Right ventricle myocardium superior (tissue), 1 donor: ENCODE measurements around the gene KIAA1328. TPM values are rescaled to one million over a fixed set of nuclear protein-coding genes. Genes with fewer than 3 reads are reported as not detected.
"Not testable (repeated sequence)": the region's sequence is repeated elsewhere in the genome, so short reads cannot be mapped to it uniquely, and the experiment has no call there.

Experiments
- ATAC-seq: fragments of 200-7000 bp; cut with Tn5 transposase; one replicate; pipeline ENCODE4 v1.9.1; 2020; ENCODE audit warnings: mild to moderate bottlenecking; ENCODE audit not compliant: poor library complexity
- DNase-seq: peaks from one replicate; pipeline ENCODE4 v3.0.0-alpha.2; 2020
- intact Hi-C: fragments of 100-400 bp; cut with DNase I; formaldehyde crosslinking; loops from one replicate; pipeline ENCODE4 v1.11.2; 2022
- total RNA-seq: library from RNA; stranded (reverse); fragmentation: NEBNext Ultra II Directional; extraction: Animal tissue kit (Norgen Biotek cat#: 25700); gene quantifications from one replicate; pipeline ENCODE4 v1.2.1, GENCODE V29; 2021
- donor health status: DM: no; HTN: yes; CAD: no; lungs with severe emphysema.

The KIAA1328 gene
- total RNA-seq, 1 donor from 2014 or later = 3.6 TPM

DNA sequence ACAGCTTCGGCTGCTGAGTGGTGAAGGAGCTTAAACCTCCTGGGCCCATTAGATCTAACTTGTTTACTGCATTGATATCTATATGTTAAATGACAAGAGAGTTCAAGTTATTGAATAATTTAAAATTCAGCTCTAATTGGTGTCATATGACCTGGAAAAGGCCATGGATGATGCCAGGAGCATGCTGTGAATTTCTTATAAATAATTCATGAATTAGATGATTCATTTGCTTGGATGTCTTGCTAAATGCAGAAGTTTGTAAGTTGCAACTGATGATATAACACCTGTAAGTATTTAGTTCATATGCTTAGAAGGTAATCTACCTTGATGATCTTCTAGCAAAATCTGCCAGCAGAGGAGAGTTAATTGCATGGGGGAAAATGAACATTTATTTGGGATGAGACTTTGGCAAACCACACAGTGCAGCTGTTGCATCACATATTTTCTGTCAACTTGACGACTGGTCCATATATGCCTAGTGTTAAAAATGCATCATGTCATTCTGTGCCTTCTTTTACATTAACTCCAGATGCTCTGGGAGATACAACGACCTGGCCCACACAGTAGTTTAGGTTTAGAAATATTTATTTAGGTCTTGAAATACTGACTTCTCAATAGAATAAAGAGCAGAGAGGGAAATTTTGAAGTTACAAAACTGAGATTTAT is 226.3 kb downstream of the KIAA1328 start:
- no peak for ATAC-seq
- no peak for DNase-seq
- intact Hi-C loops = no loop called here

GRCh38 chr18:37064187-37064586 is 235.3 kb downstream of the KIAA1328 start:
- DNase-seq = no peak
- intact Hi-C loops = no loop called here
- no peak for ATAC-seq

DNA sequence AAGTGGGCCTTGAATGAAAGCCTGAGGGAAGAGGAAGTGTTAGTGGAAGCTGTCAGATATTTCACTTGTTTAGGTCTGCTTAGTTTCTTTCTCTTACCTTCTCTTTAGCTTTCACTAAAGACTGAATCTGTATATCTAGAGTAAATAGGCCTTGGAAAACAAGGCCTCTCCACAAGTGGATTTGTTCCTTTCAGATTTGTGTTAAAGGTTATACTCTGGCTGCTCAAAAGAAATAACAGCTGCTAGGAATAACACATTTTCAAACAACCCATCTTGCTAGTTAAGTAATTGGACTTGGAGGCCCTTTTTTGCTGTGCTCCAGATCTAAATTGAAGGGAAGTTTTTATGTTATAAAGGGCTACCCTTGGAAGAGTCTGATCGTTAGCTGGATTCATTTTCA is 236.3 kb downstream of the KIAA1328 start:
- intact Hi-C loops = no loop called here
- ATAC-seq = no peak
- no peak for DNase-seq

- no peak for DNase-seq
- no peak for ATAC-seq
- intact Hi-C loops = no loop called here
Observed at GRCh38 chr18:37084912-37085311, 256.0 kb downstream of the KIAA1328 start.

- intact Hi-C loops = no loop called here
- ATAC-seq (no peak), DNase-seq (no peak)
Observed at GRCh38 chr18:37085362-37085761, 256.4 kb downstream of the KIAA1328 start.

DNA sequence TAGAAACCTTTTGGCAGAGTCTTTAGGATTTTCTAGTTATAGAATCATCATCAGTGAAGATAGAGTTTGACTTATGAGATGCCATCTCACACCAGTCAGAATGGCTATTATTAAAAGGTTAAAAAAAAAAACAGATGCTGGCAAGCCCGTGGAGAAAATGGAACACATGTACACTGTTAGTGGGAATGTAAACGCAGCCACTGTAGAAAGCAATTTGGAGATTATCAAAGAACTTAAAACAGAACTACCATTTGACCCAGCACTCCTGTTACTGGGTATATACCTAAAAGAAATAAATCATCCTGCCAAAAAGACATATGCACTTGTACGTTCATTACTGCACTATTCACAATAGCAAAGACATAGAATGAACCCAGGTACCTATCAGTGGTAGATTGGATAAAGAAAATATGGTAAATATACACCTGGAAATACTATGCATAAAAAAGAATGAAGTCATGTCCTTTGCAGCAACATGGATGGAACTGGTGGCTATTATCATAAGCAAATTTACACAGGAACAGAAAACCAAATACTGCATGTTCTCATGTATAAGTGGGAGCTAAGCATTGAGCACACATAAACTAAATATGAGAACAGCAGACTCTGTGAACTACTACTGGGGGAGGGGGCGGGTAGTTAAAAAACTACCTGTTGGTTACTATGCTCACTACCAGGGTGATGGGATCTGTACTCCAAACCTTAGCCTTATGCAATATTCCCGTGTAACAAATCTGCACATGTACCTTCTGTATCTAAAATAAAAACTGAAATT is 279.0 kb downstream of the KIAA1328 start:
- DNase-seq (no peak), ATAC-seq (no peak)
- intact Hi-C loops = no loop called here

DNA sequence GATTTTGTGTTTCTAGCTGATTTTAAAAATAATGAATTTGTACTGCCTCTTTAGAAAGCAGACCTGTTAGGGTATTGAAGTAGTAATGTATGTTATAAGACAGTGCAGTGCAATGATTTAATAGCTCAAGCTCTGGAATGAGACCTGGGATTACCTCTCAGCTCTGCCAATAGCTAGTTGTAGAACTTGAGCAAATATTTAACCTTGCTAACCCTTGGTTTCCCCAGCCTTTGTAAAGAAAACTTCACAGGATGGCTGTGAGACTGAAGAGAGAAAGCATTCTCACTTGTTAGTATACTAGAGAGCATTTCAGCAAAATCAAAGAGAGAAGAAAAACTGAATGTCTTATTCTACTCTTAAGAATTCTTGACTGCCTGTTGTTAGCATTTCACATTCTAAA is 293.9 kb downstream of the KIAA1328 start:
- intact Hi-C loops = no loop called here
- DNase-seq = no peak
- no peak for ATAC-seq

GRCh38 chr18:37124516-37124915 is 295.6 kb downstream of the KIAA1328 start:
- intact Hi-C loops = no loop called here
- DNase-seq (no peak), ATAC-seq (no peak)

GRCh38 chr18:37135177-37135576 is 306.2 kb downstream of the KIAA1328 start:
- ATAC-seq (no peak), DNase-seq (no peak)
- intact Hi-C loops = no loop called here

- ATAC-seq = no peak
- intact Hi-C loops = no loop called here
Observed at GRCh38 chr18:37138456-37138855, 309.5 kb downstream of the KIAA1328 start.

DNA sequence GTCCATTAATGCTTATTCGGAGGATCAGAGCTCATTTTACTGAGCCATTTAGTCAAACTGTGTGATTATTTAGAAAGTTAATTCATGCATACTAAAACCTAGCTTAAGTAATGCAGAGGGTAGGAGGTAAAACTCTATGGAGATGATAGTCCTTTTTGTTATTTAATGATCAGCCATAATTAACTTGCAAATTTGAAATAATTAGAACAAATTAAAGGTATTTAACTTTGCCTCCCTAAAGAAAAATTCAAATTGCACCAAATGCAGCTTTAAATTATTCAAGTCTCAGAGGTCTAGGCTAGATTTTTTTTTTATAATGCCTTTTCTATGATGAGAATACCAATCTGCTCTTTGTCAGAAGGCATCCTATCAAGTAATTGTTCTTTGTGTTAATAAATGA is 310.9 kb downstream of the KIAA1328 start:
- intact Hi-C loops = no loop called here
- DNase-seq (no peak), ATAC-seq (no peak)

More at GRCh38 chr18:37138456-37138855, 309.5 kb downstream of the KIAA1328 start:
- DNase-seq = no peak

- ATAC-seq = no peak
- intact Hi-C loops = no loop called here
Observed at GRCh38 chr18:37144921-37145320, 316.0 kb downstream of the KIAA1328 start.

GRCh38 chr18:37156330-37156942 is 327.5 kb downstream of the KIAA1328 start:
- intact Hi-C loops = no loop called here
- ATAC-seq (no peak), DNase-seq (no peak)

More at GRCh38 chr18:37144921-37145320, 316.0 kb downstream of the KIAA1328 start:
- DNase-seq = no peak

DNA sequence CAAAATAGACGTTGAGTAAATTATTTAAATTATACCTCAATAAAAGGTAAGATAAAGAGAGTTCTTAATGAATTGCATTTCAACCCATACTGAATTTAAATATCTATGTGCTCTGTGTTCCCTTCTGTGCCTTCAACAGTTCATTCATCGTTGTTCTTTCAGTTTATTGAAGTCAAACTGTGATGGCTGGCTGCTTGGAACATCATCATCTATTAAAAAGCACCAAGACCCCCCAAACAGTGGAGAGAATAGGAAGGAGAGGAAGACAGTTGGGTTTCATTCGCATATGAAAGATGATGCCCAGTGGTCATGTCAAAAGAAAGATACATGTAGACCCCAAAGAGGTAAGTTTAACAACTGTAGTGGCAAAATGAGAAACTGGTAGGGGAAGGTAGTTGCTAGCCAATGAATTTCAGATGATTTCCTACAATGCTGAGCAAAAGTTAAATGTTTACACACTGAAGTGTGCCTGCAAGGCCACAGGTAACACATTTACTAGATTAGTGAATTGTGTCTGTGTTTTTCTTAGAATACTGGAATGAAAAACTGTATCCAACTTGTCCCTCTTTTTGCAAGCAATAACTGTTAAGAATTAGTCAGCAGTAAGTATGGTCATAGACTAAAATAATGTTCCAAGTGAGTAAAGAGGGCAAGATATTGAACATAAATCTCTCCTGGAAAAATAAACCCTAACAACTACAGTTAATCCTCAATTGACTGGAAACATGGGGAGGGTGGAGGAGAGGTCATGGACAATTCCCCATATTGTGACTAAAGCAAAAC is 331.3 kb downstream of the KIAA1328 start:
- no peak for ATAC-seq
- no peak for DNase-seq
- intact Hi-C loops = no loop called here

- intact Hi-C loops = no loop called here
- no peak for ATAC-seq
- no peak for DNase-seq
Observed at GRCh38 chr18:37161491-37161890, 332.6 kb downstream of the KIAA1328 start.

DNA sequence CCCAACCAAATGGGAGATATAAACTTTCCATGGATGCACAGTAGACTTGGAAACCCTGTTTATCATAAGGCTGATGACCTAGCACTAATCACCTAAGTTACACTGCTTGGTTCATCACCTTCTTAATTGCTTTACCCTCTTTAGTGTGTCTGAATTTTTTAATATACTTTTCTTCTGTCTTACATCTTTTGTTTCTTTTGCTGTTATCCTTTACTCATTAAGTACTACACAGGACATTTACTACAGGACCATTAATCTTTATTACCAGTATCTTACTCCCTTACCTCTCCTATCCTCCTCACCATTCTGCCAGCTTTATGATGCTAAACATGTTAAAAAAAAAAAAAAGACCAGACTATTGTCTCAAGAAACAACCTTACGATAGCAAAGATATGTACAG is 333.6 kb downstream of the KIAA1328 start:
- ATAC-seq = no peak
- DNase-seq = no peak
- intact Hi-C loops = no loop called here

GRCh38 chr18:37163119-37163518 is 334.2 kb downstream of the KIAA1328 start:
- intact Hi-C loops = no loop called here
- DNase-seq = no peak
- ATAC-seq = no peak

GRCh38 chr18:37166491-37166890 is 337.6 kb downstream of the KIAA1328 start:
- ATAC-seq (no peak), DNase-seq (no peak)
- intact Hi-C loops = no loop called here

- intact Hi-C loops, DNase-seq, ATAC-seq: not testable (repeated sequence)
Observed at GRCh38 chr18:37166966-37167365, 338.0 kb downstream of the KIAA1328 start.
